GM21526 (cell line): ENCODE results near the gene SIGLEC12.
"Not testable (repeated sequence)": the region's sequence is repeated elsewhere in the genome, so short reads cannot be mapped to it uniquely, and the experiment has no call there.

Experiments used
- ATAC-seq: cut with Tn5 transposase; IDR thresholded peaks from one replicate; pipeline ENCODE4 v1.9.1; 2021; ENCODE audit warnings: moderate library complexity; ENCODE audit not compliant: unreplicated experiment, low FRiP score

SIGLEC12 gene

DNA sequence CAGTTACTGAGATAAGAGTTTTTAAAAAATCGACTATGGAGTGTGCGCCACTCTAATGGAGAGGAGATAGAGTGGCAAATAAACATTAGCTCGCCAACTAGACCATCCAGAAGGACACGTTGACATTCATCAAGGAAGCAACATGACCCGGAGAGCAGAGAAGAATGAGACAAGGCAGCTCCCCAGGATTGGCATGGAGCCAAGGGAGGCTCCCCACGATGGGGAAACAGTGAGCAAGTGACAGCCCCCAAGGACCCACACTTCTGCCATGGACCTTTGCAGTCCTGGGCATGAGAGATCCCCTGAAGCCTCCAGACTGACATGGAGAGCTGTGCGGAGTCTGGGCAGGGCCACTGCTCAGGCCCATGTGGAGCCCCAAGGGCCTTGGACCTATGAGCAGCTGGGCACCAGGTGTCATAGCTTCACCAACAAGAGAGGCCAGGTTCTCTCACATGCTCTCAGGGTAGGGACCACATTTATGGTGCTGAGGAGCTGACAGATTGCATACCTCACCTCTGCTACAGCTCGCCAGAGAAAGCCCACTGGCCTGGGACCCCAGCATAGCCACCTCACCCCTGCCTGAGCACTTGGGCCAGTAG is 23.2 kb upstream of the SIGLEC12 start:
- ATAC-seq, result no peak

DNA sequence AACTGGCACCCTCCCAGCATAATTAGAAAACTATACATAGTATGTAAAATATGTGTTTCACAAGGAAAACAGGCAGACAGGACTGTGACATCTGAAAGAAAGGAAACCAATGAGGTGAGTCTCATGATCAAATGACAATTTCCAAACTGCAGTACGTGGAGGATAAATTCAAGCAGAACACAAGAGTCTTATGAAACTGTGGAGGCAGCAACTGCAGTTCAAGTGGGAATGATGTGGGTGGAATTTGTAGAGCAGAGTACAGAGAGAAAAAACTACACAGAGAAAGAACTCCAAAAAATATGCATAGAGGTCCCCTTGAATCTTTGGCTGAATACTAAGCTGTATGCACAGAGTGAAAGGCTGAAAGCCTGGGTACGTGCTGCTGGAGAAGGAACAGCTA is 20.2 kb upstream of the SIGLEC12 start:
- ATAC-seq, result no peak

DNA sequence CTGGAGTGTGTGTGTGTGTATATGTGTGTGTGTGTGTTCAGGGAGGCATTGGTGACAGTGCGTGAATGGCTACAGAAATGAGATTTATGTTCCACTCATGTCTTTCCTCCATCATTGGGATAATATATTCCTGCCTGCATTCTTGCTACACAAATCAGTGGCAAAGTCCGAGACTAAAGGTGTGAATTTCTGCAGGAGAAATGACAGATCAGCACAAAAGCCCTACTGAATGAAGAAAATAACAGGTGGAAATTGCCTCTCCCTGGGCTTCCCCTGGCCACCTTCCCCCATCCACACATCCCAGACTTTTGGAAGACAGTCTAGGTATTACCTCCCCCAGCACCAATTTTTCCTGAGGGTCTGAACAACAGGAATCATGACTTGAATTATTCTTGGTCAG is 19.8 kb upstream of the SIGLEC12 start:
- no peak for ATAC-seq

DNA sequence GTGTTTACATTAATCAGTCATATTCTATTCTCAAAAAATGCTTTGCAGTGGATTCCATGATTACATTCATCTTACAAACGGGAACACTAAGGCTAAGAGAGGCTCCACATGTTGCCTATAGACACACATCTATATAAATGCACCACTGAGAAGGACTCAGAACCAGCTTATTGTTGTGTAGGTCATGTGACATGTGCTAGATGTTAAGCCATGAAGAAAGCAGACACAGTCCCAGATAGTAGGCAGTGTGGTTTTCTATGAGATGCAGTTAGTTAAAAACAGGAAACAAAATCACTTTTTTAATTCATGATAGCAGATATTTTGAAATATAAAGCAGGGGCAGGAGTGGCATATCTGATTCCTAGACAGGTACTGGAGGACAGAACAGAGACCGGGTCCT is 19.1 kb upstream of the SIGLEC12 start:
- ATAC-seq, result no peak

DNA sequence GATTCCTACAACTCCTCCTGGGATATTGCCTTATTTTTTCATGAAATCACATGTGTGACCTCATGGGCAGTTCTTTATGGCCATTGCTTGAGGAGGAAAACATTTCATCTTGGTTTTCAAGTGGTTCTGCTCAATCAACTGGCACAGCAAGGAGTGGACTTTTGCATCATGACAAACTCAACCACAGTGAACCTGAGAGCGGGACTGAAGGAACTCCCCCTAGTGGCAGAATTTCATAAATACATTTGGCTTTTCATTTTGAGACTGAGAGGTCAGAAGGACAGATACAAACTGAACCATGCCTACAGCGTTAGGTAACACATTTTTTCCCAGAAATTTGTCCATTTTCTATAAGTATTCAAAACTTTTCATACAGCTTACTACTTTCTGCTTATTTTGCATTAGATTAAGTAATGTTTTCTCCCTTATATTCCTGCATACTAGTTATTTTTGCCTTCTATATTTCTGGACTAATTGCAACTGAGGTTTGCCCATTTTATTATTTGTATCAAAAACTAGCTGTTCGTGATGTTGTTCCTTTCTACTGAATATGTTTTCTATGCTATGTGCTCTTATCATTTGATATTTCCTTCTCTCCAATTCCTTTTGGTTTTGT is 13.4 kb upstream of the SIGLEC12 start:
- no peak for ATAC-seq

DNA sequence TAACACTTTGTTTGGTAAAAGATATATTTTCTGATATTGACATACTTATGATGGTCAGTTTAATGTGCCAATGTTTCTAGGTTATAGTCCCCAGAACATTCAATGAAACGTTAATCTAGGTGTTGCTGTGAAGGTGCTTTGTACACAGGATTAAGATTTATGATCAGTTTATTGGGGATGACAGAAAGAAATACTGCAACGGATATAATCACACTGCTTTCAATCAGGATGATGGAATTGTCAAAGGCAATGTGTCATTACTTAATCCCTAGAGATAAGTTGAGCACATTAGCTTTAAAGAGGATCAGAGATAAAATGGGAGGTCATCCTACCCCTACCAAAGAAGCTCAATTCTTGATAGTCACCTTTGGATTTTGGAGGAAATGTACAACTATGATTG is 12.4 kb upstream of the SIGLEC12 start:
- ATAC-seq, result no peak

DNA sequence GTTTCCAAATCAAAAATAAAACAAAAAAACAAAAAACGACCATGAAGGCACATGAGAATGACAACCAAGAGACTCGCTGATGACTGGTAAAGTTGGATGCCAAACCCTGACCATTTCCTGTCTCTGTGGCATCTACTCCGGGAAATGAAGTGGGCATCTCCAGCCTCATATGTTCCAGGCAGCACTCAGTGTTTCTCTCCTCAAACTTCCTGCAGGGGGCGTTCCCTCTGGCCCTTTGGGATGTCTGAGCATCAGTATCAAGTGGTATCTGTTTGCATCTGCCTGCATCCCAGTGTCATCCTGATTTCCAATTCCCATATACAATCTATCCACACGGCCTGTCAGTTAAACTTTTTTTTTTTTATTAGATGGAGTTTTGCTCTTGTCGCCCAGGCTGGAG is 9.8 kb upstream of the SIGLEC12 start:
- no peak for ATAC-seq

DNA sequence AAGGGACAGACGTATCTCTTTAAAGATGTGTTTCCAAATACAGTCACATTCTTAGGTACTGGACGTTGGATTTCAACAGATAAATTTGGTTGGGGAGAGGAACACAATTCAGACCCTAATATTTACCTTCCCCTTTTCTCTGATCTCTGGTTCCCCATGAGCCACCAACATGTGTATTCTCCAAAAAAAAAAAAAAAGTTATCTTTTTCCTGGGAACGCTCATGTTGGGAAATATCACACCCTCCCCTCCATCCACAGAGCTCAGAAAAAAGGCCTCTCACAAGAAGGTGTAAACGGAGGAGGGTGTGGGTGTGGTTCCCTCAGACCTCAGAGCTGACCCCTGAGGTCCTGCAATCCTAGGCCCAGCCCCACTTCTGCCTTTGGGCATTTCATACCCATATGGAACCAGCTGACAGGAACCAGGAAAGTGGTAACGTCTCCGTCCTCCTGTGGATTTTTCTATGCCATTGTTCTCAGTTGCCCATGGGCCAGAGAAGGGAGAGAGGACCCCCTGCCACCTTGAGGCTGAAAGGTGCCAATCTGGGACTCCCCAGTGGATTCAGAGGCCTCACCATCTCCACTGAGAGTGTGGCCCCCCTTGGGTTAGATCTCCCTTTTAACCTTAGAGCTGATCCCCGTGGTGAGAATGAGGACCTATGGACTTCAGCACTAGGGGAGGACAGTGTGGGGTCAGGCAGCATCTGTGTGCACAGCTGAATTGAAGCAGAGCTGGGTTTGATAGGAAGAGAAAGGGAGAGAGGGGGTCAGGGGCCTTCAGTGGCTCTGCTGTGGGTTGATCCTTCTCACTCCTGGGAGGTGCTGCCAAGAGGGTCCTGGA is 8.4 kb upstream of the SIGLEC12 start:
- ATAC-seq, result no peak

DNA sequence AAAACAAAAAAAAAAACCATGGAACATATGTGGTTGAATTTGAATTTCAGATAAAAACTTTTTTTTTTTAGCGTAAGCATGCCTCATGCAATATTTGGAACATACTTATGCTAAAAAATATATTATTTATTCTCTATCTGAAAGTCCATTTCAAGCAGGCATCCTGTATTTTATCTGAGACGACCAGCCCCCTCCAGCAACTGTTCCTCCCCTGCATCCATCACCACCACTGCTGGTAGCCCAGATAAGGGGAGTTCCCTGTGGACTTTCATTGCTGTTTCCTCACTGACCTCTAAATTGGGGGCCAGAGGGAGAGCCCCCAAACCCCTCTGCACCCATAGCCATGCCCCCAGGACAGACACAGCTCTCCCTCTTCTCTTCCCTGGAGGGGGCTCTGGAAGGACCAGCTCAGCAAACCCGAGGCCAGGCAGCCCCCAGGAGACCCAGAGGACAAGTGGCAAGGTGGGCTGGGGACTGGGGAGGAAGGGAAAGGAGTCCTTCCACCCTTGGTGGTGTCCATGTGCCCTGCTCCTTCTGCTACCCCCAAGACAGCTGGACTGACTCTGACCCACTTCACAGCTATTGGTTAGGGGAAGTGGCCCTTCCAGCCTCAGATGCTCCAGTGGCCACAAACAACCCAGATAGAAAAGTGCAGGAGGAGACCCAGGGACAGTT is 6.6 kb upstream of the SIGLEC12 start:
- ATAC-seq, result no peak

DNA sequence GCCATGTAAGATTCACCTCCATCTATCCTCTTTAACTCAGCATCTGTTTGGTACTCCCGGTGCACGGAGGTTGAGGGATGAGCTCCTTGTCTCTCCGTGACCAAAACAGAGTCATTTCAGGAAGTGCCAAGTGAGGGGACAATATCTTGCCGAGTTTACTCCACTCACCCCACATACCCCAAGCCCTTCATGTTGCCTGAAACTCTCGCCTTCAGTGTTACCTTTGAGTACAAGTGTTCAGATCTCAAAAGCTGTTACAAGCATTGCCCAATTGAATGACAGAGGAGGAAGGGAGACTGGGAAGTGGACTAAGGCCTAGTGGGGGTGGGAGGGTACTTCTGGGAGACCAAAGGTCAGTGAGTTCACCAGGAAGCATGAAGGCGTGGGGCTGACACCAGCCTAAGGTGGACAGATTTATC is 6.0 kb upstream of the SIGLEC12 start:
- no peak for ATAC-seq

DNA sequence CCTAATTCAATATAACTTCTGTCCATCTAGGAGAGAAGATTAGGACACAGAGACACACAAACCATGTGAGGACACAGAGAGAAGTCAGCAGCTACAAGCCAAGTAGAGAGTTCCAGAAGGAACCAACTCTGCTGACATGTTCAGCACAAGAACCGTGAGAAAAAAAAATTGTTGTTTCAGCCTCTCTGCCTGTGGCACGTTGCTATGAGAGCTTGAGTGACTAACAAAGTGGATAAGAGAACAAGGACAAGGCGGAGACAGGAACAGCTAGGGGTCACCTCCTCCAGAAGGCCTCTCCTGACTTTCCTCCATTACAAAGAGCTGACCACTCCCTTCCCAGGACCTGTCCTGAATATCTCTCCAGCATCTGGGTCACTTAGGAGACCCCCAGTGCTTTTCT is 5.6 kb upstream of the SIGLEC12 start:
- ATAC-seq, result no peak

DNA sequence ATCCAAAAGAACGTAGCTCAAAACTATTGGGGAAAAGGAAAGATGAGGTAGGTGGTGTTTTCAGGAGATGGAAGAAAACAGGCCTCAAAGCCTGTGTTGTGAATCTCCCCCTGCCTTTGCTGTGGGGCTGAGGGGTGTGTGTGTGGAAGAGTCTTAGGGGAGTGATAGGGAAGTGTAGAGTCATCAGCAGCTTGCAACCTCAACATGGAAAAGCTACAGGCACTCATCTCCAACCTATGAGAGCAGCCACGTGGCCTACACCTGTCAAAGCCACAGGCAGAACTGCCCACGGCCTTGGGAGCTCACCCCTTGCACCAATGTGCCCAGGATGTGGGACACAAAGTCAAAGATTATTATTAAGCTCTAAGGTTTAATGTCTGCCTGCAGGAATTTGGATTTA is 4.3 kb upstream of the SIGLEC12 start:
- no peak for ATAC-seq

DNA sequence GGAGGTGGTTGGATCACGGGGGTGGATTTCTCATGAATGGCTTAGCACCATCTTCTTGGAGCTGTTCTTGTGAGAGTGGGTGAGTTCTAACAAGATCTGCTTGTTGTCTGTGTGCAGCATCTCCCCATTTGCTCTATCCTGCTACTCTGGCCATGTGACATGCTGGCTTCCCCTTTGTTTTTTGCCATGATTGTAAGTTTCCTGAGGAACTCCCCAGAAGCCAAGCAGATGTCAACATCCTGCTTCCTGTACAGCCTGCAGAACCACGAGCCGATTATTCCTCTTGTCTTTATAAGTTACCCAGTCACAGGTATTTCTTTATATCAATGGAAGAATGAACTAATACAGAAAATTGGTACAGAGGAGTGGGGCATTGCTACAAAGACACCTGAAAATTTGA is 2.3 kb upstream of the SIGLEC12 start:
- no peak for ATAC-seq

DNA sequence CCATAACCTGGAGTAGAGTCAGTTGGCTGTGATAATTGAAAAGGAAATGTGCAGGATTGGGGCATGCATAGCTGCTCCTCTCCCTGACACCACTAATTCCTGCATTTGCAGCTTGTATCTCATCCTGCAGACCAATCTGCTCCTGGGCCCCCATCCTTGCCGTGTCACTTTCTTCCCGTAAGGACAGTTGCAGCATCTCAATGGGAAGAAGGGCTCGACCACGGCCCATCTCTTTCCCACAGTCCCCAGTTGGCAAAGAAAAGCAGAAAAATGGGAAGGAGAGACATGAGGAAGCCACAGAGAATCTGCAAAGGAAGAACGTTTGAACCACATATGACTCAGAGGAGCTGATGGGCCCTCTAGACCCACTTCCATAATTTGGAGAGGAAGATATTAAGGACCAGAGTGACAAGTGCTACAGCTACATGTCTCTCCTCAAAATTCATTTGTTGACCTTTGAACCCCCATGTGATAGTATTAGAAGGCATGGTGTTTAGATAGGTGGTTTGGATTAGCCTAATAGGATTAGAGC is 1.8 kb upstream of the SIGLEC12 start:
- no peak for ATAC-seq

DNA sequence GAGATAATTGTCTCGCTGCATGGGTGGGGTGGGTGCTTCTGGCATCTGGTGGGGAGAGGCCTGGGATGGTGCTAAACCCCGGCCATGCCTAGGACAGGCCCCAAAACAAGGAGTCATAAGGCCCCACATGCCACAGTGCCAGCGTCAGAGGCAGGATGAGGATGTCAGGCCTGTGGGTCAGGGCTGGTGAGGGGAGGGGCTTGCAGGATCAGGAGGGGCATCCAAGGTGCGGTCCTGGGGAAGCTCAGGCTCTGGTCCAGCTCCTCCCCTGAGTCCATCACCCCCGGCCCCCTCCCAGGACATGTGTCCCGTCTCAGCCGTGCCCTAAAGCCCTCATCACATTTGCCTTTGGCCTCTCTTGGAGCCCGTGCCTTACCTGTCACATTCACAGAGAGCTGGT is 669 bp downstream of the SIGLEC12 start:
- not testable (repeated sequence) for ATAC-seq

DNA sequence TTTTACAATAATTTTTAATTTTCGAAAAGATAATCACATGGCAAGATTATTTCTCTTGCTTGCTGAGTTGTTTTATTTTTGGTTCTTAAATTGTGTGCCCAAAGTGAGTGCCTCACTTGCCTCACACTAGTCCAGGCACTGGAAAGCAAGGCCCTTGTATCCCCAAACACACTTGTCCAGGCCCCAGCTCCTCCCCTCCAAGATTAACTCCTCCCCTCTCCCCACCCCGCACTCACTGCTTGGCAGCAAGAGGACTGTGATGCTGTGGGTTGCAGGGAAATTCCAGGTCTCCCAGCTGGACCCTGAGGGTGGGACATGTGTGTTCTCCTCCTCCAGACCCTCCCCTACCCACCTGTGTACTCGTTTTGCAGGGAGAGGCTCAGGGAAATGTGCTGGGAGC is 3.9 kb downstream of the SIGLEC12 start:
- no peak for ATAC-seq

DNA sequence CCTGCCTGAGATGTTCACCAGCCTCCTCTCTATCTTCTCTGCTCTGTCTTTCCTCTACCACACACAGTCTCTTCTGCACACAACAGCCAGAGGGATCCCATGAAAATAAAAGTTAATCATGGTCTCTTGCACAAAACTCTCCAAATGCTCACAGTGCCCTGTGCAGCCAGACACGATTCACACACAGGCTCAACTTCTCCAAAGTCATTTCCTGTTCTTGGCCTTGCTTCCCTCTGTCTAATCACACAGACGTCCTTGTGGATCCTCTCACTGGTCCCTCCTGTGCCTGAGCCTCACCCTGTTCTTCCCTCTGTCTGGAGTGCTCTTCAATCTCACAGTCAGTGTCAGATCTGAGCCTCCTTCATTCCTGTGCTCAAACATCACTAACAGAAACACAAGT is 7.8 kb downstream of the SIGLEC12 start:
- no peak for ATAC-seq

DNA sequence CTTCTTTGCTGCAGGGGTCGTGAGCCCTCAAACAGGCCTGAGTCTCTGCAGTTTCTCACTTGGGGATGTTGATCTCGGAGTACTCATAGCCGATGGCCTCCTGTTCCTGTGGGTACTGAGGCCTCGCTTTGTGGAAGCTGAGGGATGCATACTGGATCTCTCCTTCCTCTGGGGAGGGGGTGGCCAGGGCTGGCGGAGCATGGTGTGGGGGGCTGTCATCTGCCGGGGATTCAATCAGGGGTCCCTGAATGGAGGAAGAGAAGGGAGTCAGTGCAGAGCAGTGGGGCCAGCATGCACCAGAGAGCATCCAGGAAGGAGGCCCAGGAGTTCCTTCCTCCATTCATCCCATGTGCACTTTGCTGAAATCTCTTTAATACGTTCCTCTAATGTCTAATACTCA is 10.0 kb downstream of the SIGLEC12 start:
- ATAC-seq, result no peak

DNA sequence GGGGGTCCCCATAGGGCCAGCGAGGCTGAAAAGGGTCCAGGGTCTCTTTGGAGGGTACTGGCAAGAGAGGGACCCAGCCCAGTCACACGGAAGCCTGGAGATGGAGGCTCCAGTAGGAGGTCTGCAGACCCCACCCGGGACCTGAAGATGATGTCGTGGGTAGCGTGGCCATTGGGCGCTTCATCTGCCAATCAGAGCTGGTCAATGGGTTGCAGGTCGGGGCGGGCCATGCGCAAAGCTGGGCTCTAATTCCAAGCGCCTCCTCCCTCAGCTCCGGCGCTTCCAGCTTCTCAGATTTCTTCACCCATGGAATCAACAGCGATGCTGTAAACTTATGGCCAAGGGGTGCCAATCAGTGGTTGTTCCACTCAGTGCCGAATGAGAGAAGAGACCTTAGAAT is 10.9 kb downstream of the SIGLEC12 start:
- no peak for ATAC-seq

DNA sequence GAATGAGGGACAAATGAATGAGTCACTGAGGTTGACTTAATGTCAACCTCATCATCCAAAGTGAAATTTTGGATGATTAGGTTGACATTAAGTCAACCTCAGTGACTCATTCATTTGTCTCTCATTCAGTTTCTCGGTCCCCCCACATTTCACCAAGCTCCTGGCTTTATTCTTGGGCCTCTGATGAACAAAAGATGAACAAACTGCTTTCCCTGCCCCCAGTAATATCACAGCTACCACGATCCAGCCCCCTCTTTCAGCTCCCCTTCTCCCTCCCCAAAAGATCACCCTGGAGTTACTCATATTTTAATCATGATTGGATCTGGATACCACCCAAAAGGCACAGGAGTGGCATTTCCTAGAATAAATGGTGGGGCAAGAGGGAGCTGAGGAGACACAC is 12.5 kb downstream of the SIGLEC12 start:
- no peak for ATAC-seq

DNA sequence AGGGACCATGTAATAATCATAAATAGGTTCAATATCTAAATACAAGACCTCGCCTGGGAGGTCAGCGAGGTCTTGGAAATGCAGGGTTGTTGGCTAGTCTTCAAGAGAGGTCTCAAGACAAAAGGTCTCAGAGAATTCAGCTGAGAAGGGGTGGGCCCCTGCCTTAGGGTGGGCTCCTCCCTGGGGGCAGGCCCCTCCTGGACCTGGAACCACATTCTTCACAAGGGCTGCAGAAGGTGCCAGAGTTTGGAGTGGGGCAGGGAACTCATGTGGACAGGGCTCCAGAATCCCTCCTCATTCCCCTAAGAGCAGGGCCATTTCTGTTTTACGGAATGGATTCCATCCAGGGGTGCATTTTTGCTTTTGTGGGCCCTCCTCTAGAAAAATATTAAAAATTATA is 13.1 kb downstream of the SIGLEC12 start:
- no peak for ATAC-seq
